Retinal pigment epithelial cell (primary cell): ENCODE results near the gene METTL2B.
"Not testable (repeated sequence)": the region's sequence is repeated elsewhere in the genome, so short reads cannot be mapped to it uniquely, and the experiment has no call there.

ENCODE experiments used
- DNase-seq: peaks from one replicate; pipeline ENCODE4 v3.0.0-alpha.2; 2010; ENCODE audit warnings: low read depth
- H3K4me3 ChIP-seq: 2 replicates; pipeline ENCODE4 v1.5.1; 2011; ENCODE audit warnings: mild to moderate bottlenecking, low read length, control low read depth, moderate library complexity
- CTCF ChIP-seq: conservative IDR thresholded peaks from 2 replicates; pipeline ENCODE4 v1.5.1; 2011; ENCODE audit warnings: low read depth, low read length, control low read depth, inconsistent platforms

The METTL2B gene

GRCh38 chr7:128530855-128531104, 54.2 kb downstream of the METTL2B start:
- no peak for TF ChIP-seq CTCF
- DNase-seq = no peak
- peak overlapping the region; percentile 45 for H3K4me3 ChIP-seq

- not testable (repeated sequence) for DNase-seq
- peak overlapping the region; percentile 79 for H3K4me3 ChIP-seq
These were observed 54.8 kb downstream of the METTL2B start for GRCh38 chr7:128531105-128531954.

DNA sequence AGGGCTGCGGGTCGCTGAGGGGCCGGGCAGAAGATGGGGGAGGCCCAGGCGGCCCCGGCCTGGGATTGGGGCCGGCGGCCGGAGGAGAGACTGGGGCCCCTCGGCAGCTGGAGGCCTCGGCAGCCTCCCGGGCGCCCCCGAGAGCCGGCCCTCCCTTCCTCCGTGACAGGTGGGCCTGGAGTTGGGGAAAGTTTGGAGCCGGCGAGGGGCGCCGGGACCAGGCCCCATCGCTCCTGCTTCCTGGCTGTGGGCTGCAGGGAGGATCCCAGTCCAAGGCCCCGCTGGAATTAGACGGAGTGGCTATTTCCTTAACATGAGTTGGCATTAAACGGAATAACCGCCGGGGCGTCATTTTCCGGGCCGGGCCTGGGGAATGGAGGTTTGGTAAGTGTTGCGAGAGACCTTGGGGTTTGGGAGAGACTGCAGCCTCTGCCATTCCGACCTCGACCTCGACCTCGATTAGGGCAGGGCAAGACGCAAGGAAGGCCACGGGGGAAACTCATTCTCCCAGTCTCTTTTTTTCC, 55.5 kb downstream of the METTL2B start:
- H3K4me3 ChIP-seq = peak overlapping the region; percentile 79
- DNase-seq = not testable (repeated sequence)

DNA sequence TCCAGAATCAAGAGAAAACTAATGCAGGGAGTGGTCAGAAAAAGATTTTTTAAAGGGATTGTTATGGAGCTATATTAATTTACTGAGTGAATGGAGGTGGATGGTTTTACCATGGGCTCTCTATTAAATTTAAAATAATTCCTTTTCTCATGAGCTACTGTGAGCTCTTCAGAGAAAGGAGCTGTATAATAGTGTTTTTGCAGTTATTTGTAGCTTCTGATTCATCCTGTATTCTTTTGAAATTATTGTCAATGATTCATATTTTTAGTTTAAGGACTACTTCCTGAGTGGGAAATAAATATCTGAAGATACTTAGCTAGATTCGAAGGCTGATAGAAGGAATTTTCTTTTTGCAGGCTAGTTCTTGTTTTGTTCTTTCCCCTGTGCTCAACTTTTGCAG, 56.4 kb downstream of the METTL2B start:
- DNase-seq = not testable (repeated sequence)
- H3K4me3 ChIP-seq = peak overlapping the region; percentile 43

DNA sequence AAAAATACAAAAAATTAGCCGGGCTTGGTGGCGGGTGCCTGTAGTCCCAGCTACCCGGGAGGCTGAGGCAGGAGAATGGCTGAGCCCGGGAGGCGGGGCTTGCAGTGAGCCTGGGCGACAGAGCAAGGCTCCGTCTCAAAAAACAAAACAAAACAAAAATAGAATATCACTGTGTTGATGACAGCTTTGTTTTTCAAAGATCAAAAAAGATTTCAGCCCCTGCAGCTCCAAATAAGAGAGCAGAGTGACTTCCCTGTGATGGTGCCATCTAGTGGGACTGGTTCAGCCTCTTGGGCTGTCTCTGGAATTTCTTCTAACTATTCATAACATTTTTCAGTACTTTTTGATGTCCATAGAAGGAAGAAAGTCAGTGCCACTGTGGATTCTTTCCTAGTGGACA, 60.9 kb downstream of the METTL2B start:
- DNase-seq, H3K4me3 ChIP-seq: not testable (repeated sequence)
- peak; percentile 49 for TF ChIP-seq CTCF

GRCh38 chr7:128542530-128542929, 66.0 kb downstream of the METTL2B start:
- not testable (repeated sequence) for DNase-seq

GRCh38 chr7:128543300-128543699, 66.8 kb downstream of the METTL2B start:
- DNase-seq, H3K4me3 ChIP-seq: not testable (repeated sequence)

More at GRCh38 chr7:128542530-128542929, 66.0 kb downstream of the METTL2B start:
- H3K4me3 ChIP-seq = not testable (repeated sequence)

DNA sequence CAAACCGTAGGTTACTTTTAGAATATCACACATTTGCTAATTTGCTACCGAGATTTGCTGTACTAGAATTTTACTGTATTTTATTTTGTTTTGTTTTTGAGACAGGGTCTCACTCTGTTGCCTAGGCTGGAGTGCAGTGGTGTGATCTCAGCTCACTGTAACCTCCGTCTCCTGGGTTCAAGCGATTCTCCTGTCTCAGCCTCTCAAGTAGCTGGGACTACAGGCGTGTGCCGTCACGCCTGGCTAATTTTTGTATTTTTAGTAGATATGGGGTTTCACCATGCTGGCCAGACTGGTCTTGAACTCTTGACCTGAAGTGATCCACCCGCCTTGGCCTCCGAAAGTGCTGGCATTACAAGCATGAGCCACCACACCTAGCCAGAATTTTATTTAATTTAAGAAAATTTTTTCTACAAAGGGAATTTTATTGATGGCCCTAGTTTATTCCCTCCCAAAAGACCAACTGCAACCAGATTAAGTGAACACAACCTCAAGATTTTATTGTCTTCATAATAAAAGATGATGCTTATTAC, 69.8 kb downstream of the METTL2B start:
- not testable (repeated sequence) for H3K4me3 ChIP-seq, DNase-seq

GRCh38 chr7:128550920-128551319, 74.4 kb downstream of the METTL2B start:
- H3K4me3 ChIP-seq = no peak overlapping the region
- DNase-seq = no peak
- no peak for TF ChIP-seq CTCF

- not testable (repeated sequence) for DNase-seq, H3K4me3 ChIP-seq
These were observed 77.8 kb downstream of the METTL2B start for GRCh38 chr7:128554394-128554793.
